ENCODE results near the gene ECHS1. TPM values are rescaled to one million over a fixed set of nuclear protein-coding genes. Genes with fewer than 3 reads are reported as not detected.

Gene ECHS1
- total and polyA plus RNA-seq, 2 of the 8 experiments (the other 6 are each of a cell fraction or from before 2014, with no cell fraction given), result 41.7 to 101 TPM

DNA sequence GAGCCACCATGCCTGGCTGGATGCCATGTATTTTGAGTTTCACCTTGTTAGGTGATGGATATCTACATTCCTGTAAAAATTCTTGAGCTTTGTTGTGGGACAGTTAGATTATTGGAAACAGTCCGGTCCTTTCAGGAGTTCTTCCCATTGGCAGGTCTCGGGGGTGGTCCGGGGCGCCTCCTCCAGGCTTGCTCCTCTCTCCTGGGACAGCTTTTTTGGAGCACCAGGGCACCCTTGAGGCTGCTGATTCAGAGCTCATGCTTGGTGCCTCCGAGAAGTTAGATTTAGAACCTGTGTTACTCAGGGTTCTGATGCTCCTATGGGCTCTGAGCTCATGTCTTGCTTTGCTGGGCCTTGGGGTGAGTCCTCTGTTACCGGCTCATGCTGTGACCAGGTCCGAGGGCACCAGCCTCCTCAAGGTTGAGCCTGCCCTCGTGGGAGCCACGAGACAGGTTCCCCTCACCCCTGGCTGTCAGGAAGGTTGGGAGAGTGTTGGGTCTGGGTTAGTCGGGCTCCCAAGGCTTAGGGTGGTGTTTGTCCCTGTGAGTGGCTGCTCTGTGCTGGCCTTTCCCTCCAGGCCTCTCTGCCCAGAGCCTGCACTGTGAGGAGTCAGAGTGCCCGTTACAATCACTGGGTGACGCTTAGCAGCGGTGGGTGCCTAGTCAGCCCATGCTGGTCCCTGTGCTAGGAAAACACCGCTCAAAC, 45.3 kb upstream of the ECHS1 start (continued):
- TF ChIP-seq, protein P1, sequence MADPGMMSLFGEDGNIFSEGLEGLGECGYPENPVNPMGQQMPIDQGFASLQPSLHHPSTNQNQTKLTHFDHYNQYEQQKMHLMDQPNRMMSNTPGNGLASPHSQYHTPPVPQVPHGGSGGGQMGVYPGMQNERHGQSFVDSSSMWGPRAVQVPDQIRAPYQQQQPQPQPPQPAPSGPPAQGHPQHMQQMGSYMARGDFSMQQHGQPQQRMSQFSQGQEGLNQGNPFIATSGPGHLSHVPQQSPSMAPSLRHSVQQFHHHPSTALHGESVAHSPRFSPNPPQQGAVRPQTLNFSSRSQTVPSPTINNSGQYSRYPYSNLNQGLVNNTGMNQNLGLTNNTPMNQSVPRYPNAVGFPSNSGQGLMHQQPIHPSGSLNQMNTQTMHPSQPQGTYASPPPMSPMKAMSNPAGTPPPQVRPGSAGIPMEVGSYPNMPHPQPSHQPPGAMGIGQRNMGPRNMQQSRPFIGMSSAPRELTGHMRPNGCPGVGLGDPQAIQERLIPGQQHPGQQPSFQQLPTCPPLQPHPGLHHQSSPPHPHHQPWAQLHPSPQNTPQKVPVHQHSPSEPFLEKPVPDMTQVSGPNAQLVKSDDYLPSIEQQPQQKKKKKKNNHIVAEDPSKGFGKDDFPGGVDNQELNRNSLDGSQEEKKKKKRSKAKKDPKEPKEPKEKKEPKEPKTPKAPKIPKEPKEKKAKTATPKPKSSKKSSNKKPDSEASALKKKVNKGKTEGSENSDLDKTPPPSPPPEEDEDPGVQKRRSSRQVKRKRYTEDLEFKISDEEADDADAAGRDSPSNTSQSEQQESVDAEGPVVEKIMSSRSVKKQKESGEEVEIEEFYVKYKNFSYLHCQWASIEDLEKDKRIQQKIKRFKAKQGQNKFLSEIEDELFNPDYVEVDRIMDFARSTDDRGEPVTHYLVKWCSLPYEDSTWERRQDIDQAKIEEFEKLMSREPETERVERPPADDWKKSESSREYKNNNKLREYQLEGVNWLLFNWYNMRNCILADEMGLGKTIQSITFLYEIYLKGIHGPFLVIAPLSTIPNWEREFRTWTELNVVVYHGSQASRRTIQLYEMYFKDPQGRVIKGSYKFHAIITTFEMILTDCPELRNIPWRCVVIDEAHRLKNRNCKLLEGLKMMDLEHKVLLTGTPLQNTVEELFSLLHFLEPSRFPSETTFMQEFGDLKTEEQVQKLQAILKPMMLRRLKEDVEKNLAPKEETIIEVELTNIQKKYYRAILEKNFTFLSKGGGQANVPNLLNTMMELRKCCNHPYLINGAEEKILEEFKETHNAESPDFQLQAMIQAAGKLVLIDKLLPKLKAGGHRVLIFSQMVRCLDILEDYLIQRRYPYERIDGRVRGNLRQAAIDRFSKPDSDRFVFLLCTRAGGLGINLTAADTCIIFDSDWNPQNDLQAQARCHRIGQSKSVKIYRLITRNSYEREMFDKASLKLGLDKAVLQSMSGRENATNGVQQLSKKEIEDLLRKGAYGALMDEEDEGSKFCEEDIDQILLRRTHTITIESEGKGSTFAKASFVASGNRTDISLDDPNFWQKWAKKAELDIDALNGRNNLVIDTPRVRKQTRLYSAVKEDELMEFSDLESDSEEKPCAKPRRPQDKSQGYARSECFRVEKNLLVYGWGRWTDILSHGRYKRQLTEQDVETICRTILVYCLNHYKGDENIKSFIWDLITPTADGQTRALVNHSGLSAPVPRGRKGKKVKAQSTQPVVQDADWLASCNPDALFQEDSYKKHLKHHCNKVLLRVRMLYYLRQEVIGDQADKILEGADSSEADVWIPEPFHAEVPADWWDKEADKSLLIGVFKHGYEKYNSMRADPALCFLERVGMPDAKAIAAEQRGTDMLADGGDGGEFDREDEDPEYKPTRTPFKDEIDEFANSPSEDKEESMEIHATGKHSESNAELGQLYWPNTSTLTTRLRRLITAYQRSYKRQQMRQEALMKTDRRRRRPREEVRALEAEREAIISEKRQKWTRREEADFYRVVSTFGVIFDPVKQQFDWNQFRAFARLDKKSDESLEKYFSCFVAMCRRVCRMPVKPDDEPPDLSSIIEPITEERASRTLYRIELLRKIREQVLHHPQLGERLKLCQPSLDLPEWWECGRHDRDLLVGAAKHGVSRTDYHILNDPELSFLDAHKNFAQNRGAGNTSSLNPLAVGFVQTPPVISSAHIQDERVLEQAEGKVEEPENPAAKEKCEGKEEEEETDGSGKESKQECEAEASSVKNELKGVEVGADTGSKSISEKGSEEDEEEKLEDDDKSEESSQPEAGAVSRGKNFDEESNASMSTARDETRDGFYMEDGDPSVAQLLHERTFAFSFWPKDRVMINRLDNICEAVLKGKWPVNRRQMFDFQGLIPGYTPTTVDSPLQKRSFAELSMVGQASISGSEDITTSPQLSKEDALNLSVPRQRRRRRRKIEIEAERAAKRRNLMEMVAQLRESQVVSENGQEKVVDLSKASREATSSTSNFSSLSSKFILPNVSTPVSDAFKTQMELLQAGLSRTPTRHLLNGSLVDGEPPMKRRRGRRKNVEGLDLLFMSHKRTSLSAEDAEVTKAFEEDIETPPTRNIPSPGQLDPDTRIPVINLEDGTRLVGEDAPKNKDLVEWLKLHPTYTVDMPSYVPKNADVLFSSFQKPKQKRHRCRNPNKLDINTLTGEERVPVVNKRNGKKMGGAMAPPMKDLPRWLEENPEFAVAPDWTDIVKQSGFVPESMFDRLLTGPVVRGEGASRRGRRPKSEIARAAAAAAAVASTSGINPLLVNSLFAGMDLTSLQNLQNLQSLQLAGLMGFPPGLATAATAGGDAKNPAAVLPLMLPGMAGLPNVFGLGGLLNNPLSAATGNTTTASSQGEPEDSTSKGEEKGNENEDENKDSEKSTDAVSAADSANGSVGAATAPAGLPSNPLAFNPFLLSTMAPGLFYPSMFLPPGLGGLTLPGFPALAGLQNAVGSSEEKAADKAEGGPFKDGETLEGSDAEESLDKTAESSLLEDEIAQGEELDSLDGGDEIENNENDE (IDR thresholded peaks at IDR 0.05; ENCODE audit: insufficient replicate concordance, low read length), result no peak
- TF ChIP-seq RFX5 (IDR thresholded peaks at IDR 0.05; ENCODE audit: borderline replicate concordance, low read depth, low read length), result no peak
- no peak for TF ChIP-seq SP1 (IDR thresholded peaks at IDR 0.05; ENCODE audit: low read depth, low read length)
- TF ChIP-seq CEBPB (IDR thresholded peaks at IDR 0.05; ENCODE audit: low read depth, low read length), result no peak
- TF ChIP-seq CHD1 (IDR thresholded peaks at IDR 0.05; ENCODE audit: low read depth, low read length), result no peak
- TF ChIP-seq SIRT6 (IDR thresholded peaks at IDR 0.05; ENCODE audit: low read length), result no peak
- TF ChIP-seq CREB1 (IDR thresholded peaks at IDR 0.05), result no peak
- TF ChIP-seq SUZ12 (IDR thresholded peaks at IDR 0.05; ENCODE audit: low read length), result no peak
- TF ChIP-seq GTF2F1 (IDR thresholded peaks at IDR 0.05; ENCODE audit: borderline replicate concordance, low read depth, low read length), result no peak
- no peak for TF ChIP-seq YY1 (IDR thresholded peaks at IDR 0.05; ENCODE audit: low read depth, low read length)
- TF ChIP-seq, protein P2, sequence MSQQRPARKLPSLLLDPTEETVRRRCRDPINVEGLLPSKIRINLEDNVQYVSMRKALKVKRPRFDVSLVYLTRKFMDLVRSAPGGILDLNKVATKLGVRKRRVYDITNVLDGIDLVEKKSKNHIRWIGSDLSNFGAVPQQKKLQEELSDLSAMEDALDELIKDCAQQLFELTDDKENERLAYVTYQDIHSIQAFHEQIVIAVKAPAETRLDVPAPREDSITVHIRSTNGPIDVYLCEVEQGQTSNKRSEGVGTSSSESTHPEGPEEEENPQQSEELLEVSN (IDR thresholded peaks at IDR 0.05), result no peak
- no peak for TF ChIP-seq BACH1 (IDR thresholded peaks at IDR 0.05; ENCODE audit: low read length)
